GM18526 (cell line): ENCODE data around the gene KLRC1.

Experiments
- POLR2A ChIP-seq: IDR thresholded peaks from 3 replicates; pipeline ENCODE4 v1.6.1; 2011; ENCODE audit not compliant: insufficient read length; ENCODE audit errors: extremely low read depth

Gene KLRC1

GRCh38 chr12:10405294-10405693 lies 47.9 kb downstream of the KLRC1 start:
- no peak for TF ChIP-seq POLR2A

- no peak for TF ChIP-seq POLR2A
These were observed 48.4 kb downstream of the KLRC1 start for GRCh38 chr12:10404798-10405197.

- TF ChIP-seq POLR2A = no peak
These were observed 52.3 kb downstream of the KLRC1 start for GRCh38 chr12:10400829-10401228.

- no peak for TF ChIP-seq POLR2A
These were observed 55.0 kb downstream of the KLRC1 start for GRCh38 chr12:10398168-10398567.

- no peak for TF ChIP-seq POLR2A
These were observed 55.9 kb downstream of the KLRC1 start for GRCh38 chr12:10397296-10397695.
